NK-92 treated with Interleukin-12 subunit alpha and Interleukin-12 subunit beta, amount 100 ng/mL, for 24 hours (cell line): Measurements from ENCODE around the gene TRIM28.
"Not testable (repeated sequence)": the region's sequence is repeated elsewhere in the genome, so short reads cannot be mapped to it uniquely, and the experiment has no call there.

Experiments used
- DNase-seq: peaks from one replicate; lab custom pipeline; 2025; lab: John Stamatoyannopoulos, UW

Gene TRIM28

DNA sequence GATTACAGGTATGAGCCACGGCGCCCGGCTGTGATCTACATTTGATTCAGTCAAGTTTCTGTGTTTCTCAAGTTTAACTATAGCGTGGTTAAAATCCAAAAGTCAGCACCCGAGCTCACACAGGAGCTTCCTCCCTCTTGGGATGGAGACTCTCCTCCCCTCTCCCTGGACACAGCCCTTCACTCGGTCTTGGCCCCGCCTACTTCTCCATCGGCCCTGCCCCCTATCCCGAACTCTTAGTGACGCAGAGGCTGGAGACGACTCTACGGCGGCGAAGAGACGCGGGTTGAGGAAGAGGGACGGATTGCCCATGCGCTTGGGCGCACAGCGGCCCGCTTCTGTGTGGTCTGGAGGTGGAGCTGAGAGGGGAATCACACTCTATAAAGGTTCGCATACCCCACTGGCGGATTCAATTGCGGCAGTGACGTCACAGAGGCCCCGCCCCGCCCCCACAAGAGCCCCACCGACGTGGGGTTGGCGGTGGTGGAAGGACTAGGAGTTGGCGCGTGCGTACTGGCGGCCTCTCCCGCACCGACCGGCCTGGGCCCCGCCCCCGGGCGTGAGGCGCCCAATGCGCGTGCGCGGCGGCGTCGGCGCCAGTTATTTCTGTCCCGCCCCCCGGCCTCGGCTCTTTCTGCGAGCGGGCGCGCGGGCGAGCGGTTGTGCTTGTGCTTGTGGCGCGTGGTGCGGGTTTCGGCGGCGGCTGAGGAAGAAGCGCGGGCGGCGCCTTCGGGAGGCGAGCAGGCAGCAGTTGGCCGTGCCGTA lies at the start of gene TRIM28:
TRIM28 (plus strand) TSS at position 239 of the 765 bp plus-strand sequence. CDS start 694 bp downstream, outside the sequence.
- no peak for DNase-seq

DNA sequence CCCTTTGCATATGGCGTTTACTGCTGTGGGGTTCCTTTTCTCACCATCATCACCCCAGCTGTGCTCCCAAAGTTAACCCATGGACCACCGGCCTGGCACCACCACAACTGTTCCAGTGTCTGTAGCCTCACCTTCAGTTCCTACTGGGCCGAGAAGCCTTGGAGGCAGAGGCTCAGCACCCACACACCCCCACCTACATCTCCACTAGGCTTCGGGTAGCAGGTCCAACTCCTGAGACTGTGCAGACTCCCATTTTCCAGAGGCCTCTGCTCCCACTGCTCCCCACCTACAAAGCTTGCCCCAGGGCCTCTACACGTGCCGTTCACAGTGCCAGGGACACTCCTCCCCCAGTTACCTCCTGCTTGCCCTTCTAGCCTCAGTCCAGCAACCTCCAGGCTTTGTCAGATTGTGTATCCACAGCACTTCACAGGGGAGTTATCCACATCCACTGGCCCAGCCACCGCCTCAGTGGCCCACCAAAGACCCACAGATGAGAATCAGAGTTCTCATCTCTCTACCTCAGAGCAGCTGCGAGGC lies 46.2 kb upstream of the TRIM28 start:
- no peak for DNase-seq

DNA sequence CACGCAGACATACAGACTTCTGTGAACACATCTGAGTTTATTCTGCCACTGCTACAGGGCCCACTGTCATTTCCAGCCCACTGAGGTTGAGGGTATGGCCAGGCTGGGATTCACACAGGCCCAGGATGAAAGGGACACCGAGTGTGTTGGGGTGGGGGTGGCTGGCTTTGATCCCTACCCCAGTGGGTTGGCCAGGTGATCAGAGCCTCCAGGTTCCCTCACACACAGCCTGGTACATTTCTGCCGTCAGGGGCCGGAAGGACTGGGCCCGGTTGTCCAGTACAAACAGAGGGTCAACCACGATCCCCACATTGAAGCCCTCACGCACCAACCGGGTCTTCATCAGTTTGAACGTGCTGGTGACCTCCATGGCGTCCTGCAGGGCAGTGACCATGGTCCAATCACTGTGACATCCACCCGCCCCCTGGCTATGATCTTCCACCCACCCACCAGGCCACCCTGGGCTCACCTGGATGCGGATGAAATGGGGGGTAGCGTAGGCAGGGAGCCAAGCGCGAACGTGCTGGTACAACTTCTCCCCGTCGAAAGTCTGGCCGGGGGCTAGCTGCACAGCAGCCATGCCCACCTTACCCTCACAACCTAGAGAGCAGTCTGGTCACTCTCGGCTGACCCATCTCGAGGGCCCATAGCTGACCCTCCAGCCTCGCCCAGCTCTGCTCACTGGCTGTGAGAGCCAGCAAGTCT lies 45.4 kb upstream of the TRIM28 start:
- no peak for DNase-seq

DNA sequence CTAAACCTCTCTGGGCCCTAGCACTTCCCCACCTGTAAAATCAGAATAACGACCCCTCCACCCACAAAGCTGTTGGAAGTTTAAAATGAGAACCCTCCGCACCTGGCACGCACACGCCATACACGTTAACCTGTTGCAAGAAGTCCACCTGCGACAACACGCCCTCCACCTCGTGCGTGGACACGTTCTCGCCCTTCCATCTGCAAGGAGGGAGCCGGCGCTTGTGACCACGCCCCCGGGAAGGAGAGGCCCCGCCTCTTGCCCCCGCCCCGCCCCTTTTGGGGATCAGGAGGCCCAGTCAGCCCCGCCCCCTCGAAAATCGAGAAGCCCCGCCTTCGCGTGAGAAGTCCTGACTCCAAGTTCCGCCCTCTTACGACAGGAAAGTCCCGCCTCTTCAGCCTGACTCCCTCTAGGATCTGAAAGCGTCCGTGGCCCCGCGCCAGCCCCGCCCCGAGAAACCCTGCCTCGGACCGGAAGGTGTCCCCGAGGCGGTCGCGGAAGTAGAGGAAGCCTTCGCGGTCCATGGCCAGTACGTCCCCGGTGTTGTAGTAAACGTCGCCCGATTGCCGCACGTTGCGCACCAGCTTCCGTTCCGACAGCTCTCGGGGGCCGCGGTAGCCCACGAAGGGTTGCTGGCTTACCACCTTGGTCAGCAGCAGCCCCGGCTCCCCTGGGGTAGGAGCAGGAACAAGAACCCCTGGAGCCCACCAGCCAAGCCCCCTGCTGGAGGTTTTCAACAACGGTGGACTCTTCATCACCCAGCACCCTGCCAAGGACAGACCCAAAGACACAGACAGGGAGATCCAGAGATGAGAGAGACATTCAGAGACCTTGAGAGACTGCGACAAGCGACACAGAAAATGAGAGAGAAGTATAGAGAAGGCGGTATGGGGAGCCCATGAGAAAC lies 44.6 kb upstream of the TRIM28 start:
- DNase-seq: peak; percentile 99

DNA sequence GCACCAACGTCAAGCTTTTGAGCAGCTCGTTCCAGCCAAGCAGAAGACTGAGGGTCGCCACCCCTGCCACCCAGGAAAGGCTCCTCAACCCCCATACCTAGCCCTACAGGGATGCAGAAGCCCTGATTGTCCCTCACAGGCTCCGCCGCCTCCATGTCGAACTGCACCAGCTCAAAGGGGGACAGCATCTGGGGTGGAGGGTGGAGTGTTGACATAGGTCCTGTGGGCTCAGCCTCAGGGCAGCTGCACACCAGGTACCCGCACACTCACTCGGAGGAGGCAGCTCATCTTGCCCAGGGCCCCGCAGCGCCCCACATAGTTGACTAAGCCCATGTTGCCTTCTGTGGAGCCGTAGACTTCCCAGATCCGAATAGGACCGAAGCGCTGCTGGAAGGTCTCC lies 43.6 kb upstream of the TRIM28 start:
- no peak for DNase-seq

DNA sequence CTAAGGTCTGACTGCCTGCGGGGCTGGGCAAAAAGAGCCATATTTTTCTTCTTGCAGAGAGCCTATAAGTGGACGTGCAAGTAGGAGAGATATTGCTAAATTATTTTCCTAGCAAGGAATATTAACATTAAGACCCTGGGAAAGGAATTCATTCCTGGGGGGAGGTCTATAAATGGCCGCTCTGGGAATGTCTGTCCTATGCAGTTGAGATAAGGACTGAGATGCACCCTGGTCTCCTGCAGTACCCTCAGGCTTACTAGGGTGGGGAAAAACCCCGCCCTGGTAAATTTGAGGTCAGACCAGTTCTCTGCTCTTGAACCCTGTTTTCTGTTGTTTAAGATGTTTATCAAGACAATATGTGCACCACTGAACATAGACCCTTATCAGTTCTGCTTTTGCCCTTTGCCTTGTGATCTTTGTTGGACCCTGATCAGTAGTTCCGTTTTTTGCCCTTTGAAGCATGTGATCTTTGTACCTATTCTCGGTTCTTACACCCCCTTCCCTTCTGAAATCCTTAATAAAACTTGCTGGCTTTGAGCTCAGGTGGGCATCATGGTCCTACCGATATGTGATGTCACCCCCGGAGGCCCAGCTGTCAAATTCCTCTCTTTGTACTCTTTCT lies 36.2 kb upstream of the TRIM28 start:
- DNase-seq: not testable (repeated sequence)

DNA sequence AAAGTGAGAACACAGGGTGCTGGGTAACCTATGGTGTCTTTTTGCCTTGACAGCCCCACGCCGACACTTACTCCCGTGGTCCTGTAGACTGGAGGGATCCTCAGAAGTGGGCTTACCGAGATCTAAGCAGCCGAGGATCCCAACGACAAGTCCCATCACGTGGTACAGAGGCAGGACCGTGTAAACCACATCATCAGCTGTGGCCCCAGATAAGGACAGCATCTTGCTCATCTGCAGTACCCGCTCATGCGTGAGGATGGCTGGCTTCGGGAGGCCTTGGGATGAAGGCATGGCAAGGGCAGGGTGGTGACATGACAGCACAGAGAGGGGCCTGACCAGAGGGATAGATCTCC lies 34.2 kb upstream of the TRIM28 start:
- no peak for DNase-seq

DNA sequence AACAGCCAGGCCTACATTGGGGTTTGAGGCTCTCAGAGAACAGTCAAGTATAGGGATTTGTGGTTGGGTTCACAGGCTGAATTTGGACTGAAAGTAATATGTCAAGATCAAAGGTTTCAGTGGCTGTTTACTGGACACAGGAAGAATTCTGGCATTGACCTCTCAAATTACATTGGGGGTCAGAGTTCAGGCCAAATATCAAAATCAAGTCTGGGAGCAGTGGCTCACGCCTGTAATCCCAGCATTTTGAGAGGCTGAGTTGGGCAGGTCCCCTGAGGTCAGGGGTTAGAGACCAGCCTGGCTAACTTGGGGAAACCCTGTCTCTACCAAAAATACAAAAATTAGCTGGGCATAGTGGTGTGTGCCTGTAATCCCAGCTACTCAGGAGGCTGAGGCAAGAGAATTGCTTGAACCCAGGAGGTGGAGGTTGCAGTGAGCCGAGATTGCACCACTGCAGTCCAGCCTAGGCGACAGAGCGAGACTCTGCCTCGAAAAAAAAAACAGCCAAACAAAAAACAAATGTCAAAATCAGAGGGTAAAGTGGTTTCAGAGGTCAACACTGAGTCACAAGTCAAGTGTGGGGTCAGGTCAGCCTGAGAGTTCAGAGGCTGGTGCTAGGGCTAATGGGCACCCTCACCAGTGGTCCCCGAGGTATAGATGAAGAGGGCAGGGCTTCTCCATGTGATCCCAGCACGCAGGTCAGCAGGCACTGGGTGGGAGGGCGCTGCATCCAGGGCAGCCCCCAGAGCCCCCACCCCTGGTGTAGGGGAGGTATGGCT lies 33.6 kb upstream of the TRIM28 start:
- DNase-seq: no peak

DNA sequence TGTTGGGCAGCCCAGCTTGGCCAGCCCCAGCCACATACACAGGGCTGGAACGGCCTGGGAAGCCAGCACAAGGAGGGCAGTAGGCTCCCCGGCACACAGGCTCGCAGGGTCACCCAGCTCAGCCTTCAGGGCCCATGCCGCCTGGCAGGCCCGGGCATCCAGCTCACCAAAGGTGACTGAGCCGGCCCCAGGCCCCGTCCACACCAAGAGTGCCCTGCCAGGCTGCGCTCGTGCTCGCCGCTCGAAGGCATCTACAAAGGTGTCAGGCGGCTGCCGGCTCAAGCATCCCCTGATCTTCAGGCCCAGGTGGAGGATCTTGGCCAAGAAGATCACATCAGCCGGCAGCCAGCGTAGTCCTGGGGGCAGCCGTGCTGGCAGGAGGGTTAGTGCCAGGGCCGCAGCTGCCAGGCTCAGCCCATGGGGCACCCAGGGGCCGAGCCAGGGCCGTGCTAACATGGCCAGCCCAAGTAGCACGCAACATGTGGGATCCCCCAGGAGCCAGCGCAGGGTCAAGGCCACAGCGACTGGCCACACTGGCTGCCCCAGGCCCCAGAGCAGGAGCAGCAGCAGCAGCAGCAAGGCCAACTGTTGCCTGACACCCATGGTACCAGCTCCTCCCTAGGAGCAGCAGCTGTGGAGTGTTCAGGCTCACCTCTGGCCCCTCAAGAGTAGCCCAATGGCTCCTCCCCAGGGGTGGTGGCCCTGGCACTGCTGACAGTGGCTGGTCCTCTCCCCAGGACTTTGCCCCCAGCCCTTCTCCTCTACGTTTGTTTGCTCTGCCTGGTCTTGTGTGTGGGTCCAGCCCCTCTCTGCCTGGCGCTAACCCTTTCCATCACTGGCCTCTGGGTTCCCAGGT lies 32.3 kb upstream of the TRIM28 start, which contains the start of gene SLC27A5:
SLC27A5 (minus strand) TSS at position 640 of the 856 bp plus-strand sequence; CDS start at position 603, 37 bp downstream.
- DNase-seq: no peak

DNA sequence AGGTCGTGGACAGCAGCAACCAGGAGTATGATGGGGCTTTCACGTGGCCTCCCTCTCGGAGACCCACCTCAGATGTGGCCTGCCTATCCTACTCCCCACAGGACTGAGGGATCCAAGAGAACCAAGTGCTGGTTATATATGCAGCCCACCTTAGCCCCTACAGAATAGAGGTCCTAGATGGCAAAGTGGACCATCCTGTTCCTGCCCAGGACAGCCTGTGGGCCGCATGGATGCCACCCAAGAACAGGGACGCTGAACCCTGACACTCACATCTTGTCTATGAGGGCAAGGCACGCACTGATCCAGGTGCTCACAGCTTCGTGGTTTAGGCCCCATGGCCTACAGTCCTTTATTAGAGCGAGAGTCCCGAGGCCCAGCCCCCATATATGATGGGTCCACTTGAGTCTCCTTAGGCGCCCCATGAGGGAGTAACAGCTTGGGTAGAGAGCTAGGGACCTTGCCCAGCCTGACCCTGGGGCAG lies 30.6 kb upstream of the TRIM28 start:
- no peak for DNase-seq

DNA sequence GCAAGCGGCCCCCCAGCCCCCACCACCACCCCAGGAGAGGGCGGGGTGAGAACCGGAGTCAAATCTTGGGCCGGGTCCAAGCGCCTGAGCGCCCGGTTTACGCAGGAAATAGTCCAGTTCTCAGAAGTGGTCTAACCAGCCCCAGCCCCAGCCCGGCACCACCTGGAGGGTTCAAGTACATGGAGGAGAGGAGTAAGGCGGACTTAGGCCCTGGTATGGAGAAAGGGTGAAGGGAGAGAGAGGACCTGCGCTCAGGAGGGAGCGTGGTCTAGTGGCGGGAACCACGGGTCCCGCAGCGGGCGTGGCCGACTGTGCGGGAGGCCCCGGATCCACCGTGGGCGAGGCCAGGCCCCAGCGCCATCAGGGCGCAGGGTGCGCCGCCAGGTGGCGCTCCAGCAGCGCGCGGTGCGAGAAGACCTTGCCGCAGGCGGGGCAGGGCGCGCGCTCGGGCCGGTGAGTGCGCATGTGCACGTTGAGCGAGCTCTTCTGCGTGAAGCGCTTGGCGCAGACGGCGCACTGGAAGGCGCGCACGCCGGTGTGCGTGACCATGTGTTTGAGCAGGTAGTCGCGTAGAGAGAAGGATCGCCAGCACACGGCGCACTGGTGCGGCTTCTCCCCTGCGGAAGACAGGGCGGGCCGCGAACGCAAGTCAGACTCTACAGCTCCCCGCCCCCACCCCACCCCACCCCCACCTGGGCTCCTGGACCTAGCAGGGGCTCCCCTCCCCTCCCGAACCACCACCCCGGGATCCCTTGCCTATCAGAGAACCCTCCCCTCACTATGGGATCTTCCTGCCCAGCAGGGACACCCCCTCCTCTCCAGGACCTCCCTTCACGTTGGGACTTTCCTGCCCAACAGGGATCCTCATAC lies 29.9 kb upstream of the TRIM28 start:
- peak; percentile 89 for DNase-seq

DNA sequence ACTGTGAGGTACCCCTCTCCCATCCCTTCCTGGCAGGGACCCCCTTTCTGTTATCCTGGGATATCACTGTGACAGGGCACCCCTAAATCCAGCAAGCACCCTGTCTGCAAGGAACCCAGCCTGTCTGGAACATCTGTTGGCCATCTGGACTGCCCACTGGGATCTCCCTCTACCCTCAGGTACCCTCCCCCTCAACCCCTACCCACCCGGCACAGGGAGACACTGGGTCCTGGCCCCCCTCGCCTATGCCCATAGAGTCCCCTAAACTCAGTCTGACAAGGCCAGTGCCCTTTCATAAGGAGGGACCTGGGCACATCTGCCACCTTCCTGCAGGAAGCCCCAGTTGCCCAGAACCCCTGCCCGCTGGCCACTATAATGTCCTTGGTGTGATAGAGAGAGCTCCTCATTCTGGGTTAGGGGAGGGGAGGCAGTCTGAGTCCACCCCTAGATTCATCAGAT lies 29.3 kb upstream of the TRIM28 start:
- DNase-seq: no peak

DNA sequence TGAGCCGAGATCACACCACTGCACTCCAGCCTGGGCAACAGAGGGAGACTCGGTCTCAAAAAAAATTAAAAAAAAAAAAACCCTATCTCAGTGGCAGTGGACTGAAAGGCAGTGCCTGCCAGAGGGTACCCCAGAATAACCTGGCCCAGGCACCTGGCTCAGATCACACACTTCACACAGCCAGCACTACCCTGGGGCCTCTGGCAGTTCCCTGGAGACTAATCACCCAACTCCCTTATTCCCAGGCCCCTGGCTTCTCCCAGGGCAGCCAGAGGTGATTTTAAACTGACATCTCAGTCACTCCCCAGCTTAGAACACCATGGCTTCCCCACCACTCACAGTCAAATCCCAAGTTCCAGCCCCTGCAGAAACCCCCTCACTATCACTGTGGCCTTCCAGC lies 28.6 kb upstream of the TRIM28 start:
- no peak for DNase-seq

DNA sequence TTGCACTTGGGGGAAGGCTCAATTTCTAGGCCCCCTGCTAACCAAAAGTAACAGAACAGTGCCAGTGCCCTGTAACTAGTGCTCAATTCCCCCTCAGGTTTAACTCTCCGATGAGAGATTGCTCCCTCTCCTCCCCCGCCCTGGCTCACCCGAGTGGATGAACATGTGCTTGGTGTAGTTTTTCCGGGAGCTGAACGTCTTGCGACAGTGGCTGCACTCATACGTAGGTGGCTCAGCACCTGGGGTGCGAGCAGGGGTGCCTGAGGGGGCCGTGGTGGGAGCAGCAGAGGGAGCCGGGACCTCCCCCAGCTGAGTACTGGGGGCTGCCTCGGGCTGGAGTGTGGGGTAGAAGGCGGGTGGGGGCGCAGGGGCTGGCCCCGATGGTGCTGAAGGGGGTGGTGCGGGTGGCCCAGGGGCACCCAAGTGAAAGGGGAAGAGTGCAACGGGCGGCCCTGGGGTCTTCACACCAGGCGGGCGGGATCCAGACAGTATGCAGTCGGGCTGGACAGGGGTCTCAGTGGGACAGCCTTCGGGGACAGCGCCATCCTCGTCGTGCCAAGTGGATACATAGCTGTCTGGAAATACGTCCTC lies 27.5 kb upstream of the TRIM28 start:
- DNase-seq: no peak

DNA sequence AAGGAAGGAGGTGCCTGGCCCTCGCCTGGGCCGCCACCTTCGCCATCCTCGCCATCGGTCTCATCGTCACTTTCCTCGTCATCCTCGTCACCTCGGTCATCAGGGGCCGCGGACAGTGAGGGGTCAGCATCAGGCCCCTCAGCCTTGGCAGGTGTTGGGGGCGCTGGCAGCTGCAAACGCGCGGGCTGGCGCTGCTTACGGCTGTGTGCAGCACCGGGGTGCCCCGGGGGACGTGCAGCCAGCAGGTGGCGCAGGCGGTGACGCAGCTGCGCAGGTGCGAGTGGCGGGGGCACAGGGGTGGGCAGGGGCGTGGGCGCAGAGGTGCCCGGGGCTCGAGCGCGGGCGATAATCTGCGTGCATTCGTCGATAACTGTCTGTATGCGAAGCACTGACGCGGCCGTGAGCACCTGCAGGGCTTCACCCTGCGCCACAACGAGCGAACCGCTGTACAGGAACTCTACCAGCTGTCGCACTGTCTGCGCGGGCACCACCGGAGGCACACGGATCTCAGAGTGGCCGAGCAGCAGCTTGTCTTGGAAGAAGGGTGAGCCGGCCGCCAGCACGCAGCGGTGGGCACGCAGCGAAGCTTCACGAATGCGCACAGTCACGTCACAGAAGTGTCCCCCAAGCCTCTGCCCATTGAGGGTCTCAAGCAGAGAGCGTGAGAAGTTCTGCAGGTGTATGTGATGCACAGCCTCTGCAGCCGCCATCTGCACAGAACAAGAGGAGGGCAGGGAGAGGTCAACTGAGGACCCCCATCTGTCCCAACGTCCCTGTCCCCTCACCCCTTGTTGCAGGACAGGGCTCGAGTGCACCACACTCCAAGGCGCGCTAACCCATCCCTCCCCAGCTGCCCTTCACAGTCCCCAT lies 26.7 kb upstream of the TRIM28 start:
- DNase-seq: no peak

DNA sequence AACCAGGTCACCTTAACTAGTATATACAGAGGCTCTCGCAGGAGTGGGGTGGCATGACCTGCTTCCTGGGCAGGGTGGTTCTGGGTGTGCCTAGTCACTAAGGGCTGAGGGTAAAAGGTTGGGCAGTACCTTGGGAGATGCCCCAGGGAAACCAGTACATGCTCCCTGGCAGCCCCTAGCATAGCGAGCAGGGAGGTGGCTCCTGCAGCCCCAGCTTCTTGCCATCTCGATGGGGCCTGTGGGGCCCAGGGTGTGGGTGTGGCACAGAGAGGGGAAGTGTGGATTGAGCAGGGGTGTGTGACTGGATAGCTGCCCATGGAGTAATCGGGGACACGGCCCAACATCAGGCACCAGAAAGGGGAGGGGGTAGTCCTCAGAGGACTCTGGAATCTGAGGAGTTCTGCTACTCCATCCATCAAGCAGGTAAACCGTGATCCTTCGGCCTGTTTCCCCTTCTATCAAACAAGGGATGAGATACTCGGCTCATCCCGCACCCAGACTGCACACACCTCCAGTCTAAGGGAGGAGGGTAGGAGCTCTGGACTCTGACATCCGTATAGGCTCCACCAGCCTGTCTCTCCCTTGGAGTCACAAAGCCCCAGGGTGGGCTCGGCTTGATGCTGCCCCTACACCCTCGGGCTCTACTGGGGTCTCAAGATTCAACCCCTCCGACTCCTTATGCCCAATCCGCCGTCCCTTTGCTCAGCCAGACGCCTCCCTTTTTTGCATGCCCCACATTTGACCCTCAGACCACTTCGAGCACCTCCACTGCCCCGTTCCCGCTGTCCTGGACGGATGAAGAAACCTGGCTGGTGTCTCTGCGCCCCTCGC lies 25.4 kb upstream of the TRIM28 start:
- DNase-seq: no peak

DNA sequence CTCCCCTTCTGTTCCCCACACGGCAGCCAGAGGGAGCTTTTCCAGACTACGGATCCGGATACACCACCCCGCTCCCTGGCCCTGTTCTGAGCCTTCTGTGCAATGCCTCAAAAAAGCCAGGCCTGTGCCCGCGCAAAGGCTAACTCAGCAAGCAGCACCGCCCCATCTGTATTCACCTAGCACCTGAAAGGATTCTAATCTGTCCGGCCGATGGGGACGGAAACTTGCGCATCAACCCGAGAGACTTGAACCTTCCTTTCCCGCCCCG lies 24.8 kb upstream of the TRIM28 start:
- DNase-seq: no peak
